Esophagus muscularis mucosa (tissue), 4 donors: ENCODE results near the gene PCDH1.

Source experiments
- CTCF ChIP-seq, 3 experiments: fragments of 200-600 bp in 2 of 3; fragments of 450-650 bp in 1 of 3; sonication (generic) in 2 of 3; IDR thresholded peaks; one replicate each; pipeline ENCODE4 v1.5.1; 2017 to 2019; ENCODE audit warnings: antibody characterized with exemption in 3 of 3, mild to moderate bottlenecking in 2 of 3, moderate library complexity in 1 of 3
- EP300 ChIP-seq: sonication (generic); formaldehyde crosslinking; IDR thresholded peaks from one replicate; pipeline ENCODE4 v1.6.1; 2017; ENCODE audit warnings: antibody characterized with exemption
- POLR2A ChIP-seq: fragments of 450-650 bp; IDR thresholded peaks from one replicate; pipeline ENCODE4 v1.6.1; 2017; ENCODE audit warnings: antibody characterized with exemption, moderate library complexity, mild to moderate bottlenecking, low read depth

- TF ChIP-seq CTCF (IDR thresholded peaks at IDR 0.05) (no peak), POLR2A (no peak), EP300 (no peak)
Measured at GRCh38 chr5:141866096-141866495, 12.1 kb downstream of the PCDH1 start.
